ENCODE results near the gene GINM1. TPM values are rescaled to one million over a fixed set of nuclear protein-coding genes. Genes with fewer than 3 reads are reported as not detected.

The GINM1 gene
- total RNA-seq: 10 to 100 TPM; 52.5 to 81.6 TPM

GRCh38 chr6:149565527-149566409 lies at the start of gene GINM1:
Gene GINM1, plus strand, starts transcription at chr6:149566375. Its CDS starts 40 bp downstream, at chr6:149566415.
- TF ChIP-seq CTCF (IDR thresholded peaks at IDR 0.05): peak; percentile 48
- H3K9me3 ChIP-seq: no peaks in the 10 kb centered on the region
- peak within 1 kb of the TSS; percentile 95 to 96 for H3K27ac ChIP-seq
- H3K36me3 ChIP-seq: no peaks in the 10 kb centered on the region
- H3K4me1 ChIP-seq (ENCODE audit: control insufficient read depth in 1 of 2, low read depth in 2 of 2): peaks cover 11 to 24% of the 10 kb centered on the region in 2 donors
- ATAC-seq (ENCODE audit: insufficient number of reproducible peaks, low FRiP score, low read depth): peak; percentile 95
- H3K4me3 ChIP-seq: peak within 1 kb of the TSS; percentile 93
- H3K27me3 ChIP-seq (replicated peaks; ENCODE audit: insufficient read depth): no peaks in the 10 kb centered on the region
- DNase-seq (ENCODE audit: low spot score): peak; percentile 77

- H3K4me3 ChIP-seq: no peak overlapping the region
- TF ChIP-seq CTCF (IDR thresholded peaks at IDR 0.05): no peak
- H3K9me3 ChIP-seq: no peaks in the 10 kb centered on the region
- H3K27me3 ChIP-seq (replicated peaks; ENCODE audit: insufficient read depth): no peaks in the 10 kb centered on the region
- DNase-seq (ENCODE audit: low spot score) (no peak), ATAC-seq (ENCODE audit: insufficient number of reproducible peaks, low FRiP score, low read depth) (no peak)
- no peak overlapping the region for H3K27ac ChIP-seq
- no peaks in the 10 kb centered on the region for H3K4me1 ChIP-seq (ENCODE audit: control insufficient read depth in 1 of 2, low read depth in 2 of 2)
- H3K36me3 ChIP-seq: peaks cover 45% of the 10 kb centered on the region
Measured at GRCh38 chr6:149529650-149530049, 36.5 kb upstream of the GINM1 start.

GRCh38 chr6:149534742-149535141 lies 31.4 kb upstream of the GINM1 start:
- H3K27me3 ChIP-seq (replicated peaks; ENCODE audit: insufficient read depth): no peaks in the 10 kb centered on the region
- H3K27ac ChIP-seq: no peak overlapping the region
- H3K4me1 ChIP-seq (ENCODE audit: control insufficient read depth in 1 of 2, low read depth in 2 of 2): no peaks in the 10 kb centered on the region
- H3K9me3 ChIP-seq: no peaks in the 10 kb centered on the region
- no peak for DNase-seq (ENCODE audit: low spot score)
- TF ChIP-seq CTCF (IDR thresholded peaks at IDR 0.05): no peak
- no peak for ATAC-seq (ENCODE audit: insufficient number of reproducible peaks, low FRiP score, low read depth)
- no peak overlapping the region for H3K4me3 ChIP-seq
- H3K36me3 ChIP-seq: peaks cover 70% of the 10 kb centered on the region

GRCh38 chr6:149541139-149541538 lies 25.0 kb upstream of the GINM1 start:
- no peak for DNase-seq (ENCODE audit: low spot score)
- Histone ChIP-seq H3K27ac (no peak overlapping the region), H3K9me3 (no peaks in the 10 kb centered on the region), H3K4me3 (no peak overlapping the region), H3K27me3 (replicated peaks; ENCODE audit: insufficient read depth) (no peaks in the 10 kb centered on the region), H3K4me1 (ENCODE audit: control insufficient read depth in 1 of 2, low read depth in 2 of 2) (peaks cover 13 to 29% of the 10 kb centered on the region in 2 donors), H3K36me3 (peaks cover 31% of the 10 kb centered on the region)
- no peak for ATAC-seq (ENCODE audit: insufficient number of reproducible peaks, low FRiP score, low read depth)
- TF ChIP-seq CTCF (IDR thresholded peaks at IDR 0.05): no peak

GRCh38 chr6:149544646-149545257 lies 21.4 kb upstream of the GINM1 start:
- H3K4me1 ChIP-seq (ENCODE audit: control insufficient read depth in 1 of 2, low read depth in 2 of 2): peaks cover 13 to 29% of the 10 kb centered on the region in 2 donors
- no peaks in the 10 kb centered on the region for H3K9me3 ChIP-seq
- no peaks in the 10 kb centered on the region for H3K27me3 ChIP-seq (replicated peaks; ENCODE audit: insufficient read depth)
- H3K4me3 ChIP-seq: peak overlapping the region; percentile 85
- ATAC-seq (ENCODE audit: insufficient number of reproducible peaks, low FRiP score, low read depth) (peak; percentile 4), DNase-seq (ENCODE audit: low spot score) (no peak)
- H3K36me3 ChIP-seq: peaks cover 4% of the 10 kb centered on the region
- TF ChIP-seq CTCF (IDR thresholded peaks at IDR 0.05): no peak
- peak overlapping the region; percentile 93 to 97 for H3K27ac ChIP-seq
